NCI-H69 (cell line): ENCODE results near the gene CAMKMT.
"Not testable (repeated sequence)": the region's sequence is repeated elsewhere in the genome, so short reads cannot be mapped to it uniquely, and the experiment has no call there.

ENCODE experiments used
- DNase-seq: peaks from one replicate; lab custom pipeline; 2025; lab: John Stamatoyannopoulos, UW

The CAMKMT gene

DNA sequence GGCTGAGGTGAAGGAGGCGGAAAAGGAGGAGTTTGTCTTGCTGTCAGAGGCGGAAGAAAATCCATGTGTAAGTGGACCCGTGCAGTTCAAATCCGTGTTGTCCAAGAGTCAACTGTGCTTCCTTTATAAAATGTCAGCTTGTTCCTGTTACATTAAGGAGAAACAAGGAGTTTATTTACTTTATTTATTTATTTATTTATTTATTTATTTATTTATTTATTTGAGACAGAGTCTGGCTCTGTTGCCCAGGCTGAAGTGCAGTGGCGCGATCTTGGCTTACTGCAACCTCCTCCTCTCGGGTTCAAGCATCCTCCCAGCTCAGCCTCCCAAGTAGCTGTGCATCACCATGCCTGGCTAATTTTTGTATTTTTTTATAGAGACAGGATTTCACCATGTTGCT is 143.9 kb downstream of the CAMKMT start:
- not testable (repeated sequence) for DNase-seq

- no peak for DNase-seq
Measured at GRCh38 chr2:44510246-44510645, 148.5 kb downstream of the CAMKMT start.

- no peak for DNase-seq
Measured at GRCh38 chr2:44515416-44515815, 153.7 kb downstream of the CAMKMT start.

GRCh38 chr2:44519026-44519425 is 157.3 kb downstream of the CAMKMT start:
- DNase-seq, result no peak

GRCh38 chr2:44522846-44523245 is 161.1 kb downstream of the CAMKMT start:
- DNase-seq, result no peak

GRCh38 chr2:44524347-44524926 is 162.7 kb downstream of the CAMKMT start:
- DNase-seq, result no peak

GRCh38 chr2:44526352-44526751 is 164.6 kb downstream of the CAMKMT start:
- DNase-seq, result no peak

DNA sequence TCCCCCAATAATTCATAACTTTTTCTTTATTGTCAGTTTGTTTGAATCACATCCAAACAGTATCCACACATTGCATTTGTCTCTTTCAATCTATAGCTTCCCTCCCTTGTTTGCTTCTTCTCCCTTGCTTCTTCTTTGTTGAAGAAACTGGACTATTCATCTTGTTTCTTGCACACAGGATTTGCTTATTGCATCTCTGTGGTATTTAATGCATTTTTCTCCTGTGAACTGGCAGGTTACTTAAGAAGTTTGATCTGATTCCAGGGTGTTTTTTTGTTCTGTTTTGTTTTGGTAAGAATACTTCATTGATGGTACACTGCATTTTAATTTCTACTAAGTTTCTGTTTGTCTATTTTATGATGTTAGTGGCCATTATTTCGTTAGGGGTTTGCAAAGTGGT is 166.8 kb downstream of the CAMKMT start:
- no peak for DNase-seq

- DNase-seq, result peak; percentile 45
Measured at GRCh38 chr2:44529448-44529847, 167.7 kb downstream of the CAMKMT start.

GRCh38 chr2:44531289-44531688 is 169.5 kb downstream of the CAMKMT start:
- DNase-seq, result no peak

DNA sequence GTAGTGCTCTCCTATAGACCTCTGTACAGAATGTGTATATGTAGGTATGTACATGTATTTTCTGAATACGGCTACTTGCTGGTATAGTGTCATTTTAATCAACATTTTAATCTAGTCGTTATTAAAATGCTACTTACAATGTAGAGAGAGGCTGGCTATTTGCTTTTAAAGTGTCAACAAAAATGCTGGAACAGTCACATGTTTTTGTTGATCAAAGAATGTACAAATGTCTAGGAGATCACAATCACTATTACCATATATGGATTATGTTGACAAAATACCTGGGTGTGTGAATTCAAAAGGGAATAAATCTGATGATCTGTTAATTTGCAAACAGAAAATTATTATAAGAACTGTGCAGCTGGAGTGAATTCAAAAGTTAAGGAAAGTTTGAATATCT is 170.3 kb downstream of the CAMKMT start:
- no peak for DNase-seq

GRCh38 chr2:44533508-44533907 is 171.8 kb downstream of the CAMKMT start:
- DNase-seq, result no peak

GRCh38 chr2:44535376-44535775 is 173.6 kb downstream of the CAMKMT start:
- DNase-seq, result no peak

DNA sequence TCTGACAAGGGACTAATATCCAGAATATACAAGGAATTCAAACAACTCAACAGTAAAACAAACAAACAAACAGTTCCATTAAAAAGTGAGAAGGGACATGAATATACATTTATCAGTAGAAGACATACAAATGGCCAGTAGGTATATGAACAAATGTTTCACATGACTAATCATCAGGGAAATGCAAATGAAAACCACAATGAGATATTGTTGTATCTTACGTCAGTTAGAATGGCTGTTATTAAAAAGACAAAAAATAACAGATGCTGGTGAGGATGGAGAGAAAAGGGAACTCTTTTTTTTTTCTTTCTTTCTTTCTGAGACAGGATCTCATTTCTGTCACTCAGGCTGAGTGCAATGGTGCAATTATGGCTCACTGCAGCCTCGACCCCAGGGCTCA is 175.5 kb downstream of the CAMKMT start:
- no peak for DNase-seq

DNA sequence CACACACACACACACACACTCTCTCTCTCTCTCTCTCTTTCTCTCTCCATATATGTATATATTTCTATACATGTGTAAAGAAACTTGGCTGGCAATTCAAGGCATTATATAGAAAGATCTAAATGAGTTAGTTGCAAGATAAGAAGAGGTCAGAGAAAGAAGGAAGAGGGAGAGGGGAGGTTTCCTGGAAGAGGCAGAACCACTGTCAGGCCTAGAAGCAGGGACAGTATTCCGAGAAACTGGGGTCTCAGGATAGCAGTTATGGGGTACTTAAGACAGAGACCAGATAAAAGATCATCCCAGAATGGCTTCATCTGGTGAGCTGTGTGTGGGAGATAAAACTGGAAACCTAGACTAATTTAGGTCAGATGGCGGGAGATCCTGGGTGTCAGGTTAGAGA is 180.8 kb downstream of the CAMKMT start:
- peak; percentile 44 for DNase-seq

DNA sequence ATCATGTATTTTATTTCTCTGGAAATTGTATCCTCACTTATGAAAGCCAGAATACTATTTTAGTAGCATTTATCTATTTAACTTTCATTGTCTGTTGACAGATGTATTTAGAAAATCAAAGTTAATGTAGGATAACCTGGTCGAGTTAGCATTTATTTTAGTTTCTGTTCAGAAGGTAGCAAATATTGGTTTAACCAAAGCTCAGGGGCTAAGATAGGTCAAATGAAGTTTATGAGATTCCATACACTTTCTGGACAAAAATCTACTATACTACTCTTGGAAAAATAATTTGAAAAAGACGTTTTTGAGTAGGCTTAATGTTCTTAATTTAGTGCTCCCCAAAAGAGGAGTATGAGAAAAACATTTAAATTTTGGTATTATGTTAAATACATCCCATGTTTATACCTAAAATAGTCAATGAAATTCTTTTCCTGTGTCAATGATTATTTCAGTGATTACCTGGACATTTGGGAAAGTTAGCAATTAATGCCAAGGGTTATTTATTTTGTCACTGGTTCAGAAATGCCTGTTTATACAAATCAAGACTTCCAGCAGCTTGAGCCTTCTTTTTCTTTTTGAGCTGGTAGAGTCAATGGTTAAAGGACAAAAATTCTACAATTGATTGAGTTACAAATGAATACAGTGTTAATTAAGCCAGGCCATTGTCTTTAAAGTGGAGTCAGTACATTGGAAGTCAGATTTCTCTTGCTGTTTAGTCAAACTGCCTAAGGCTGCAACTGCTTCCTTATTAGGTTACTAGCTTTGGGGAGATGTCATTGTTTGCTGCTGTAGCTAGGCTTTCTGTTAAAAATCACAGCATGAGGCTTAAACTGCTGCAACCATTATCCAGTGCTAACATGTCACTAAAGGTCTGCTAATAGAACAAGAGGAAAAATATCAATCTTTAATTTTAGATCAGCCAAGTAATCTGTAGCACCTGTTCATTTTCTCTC is 182.3 kb downstream of the CAMKMT start:
- peak; percentile 97 for DNase-seq

DNA sequence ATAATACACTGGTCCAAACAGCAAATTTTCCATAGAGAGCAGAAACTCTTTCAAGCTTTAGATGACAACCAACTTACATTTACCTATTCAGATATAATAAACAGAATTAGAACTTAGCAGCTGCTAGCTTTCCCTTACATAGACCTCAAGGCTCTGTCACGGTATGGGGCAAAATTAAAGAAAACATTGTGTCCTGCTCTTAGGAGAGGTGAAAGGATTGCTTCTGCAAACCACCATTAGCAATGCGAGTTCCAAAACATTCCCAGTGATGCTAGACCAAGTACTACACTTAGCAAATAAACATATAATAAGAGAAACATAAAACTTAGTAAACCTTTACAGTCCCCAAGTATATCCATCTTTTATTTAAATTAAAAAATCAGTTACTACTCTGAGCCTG is 183.3 kb downstream of the CAMKMT start:
- peak; percentile 70 for DNase-seq

DNA sequence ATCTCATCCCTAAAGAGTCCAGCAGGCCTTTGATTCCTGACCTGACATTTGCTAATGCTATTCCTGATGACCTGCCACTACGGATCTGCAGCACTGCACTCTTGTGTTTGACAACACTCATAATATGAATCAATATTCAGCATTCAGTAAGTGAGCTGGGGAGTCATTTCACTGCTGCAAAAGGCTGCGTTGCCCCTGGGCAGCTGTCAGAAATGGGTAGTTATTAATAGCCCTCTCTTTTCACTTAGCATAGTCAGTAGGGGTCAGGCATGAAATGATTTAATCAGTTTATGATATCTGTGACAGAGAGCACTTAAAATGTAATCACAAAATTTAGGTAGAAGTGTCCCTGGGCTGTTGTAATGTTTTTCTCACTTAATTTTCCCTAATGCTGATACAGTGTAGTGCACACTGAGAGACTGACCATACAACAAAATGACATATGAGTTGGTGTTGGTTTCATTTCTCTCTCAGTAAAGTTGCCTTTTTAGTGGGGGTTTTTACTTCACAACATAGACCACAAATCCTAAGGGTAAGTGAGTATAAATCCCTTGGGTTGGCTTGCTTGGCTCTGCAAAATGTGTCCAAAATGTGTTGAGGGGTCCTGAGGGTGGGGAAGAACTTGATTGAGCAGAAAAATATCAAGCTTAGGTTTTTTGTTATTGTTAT is 184.8 kb downstream of the CAMKMT start:
- DNase-seq, result peak; percentile 79

DNA sequence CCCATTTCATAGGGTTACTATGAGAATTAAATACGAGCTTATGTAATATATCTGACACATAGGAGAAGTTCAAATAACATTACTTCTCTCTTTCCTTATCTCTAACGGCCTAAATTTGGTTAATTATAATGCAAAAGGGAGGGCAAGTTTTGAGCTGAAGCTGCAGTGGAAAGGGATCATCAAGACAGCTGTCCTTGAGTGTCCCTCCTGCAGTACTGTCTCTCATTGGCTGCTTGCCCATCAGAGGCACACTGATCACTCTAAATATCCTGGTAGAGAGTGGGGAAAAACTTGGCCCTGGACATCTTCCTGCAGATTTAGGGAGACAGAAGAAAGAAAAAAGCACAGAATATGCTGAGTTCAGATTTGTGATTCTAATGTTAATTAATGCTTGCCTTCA is 186.0 kb downstream of the CAMKMT start:
- peak; percentile 35 for DNase-seq

- DNase-seq, result no peak
Measured at GRCh38 chr2:44548221-44549098, 186.7 kb downstream of the CAMKMT start.

DNA sequence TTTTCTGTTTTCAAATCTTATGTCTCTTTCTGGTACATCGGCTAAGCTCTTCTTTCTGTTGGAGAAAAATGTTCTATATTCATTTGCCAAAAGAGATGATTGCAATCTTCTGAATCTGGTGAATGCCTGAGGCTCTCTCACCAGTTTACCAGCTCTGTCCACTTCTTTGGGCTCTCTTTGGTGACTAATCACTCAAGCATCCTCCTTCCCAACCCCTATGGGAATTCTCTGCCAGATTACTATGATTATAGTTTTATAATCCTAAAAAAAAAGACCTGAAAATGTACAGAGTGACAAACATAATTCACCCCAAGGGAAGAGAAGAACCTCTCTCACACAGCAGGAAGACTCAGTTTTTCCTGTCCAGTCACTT is 187.3 kb downstream of the CAMKMT start:
- DNase-seq, result peak; percentile 67

- no peak for DNase-seq
Measured at GRCh38 chr2:44549856-44550255, 188.1 kb downstream of the CAMKMT start.
